Large intestine (tissue), 12 donors: ENCODE measurements around the gene MACROH2A1. TPM values are rescaled to one million over a fixed set of nuclear protein-coding genes. Genes with fewer than 3 reads are reported as not detected.
A peak's percentile ranks its signal among the peaks of the same experiment; 100 is the strongest.

ENCODE experiments used
- DNase-seq, 2 donors: peaks; one replicate each; pipeline versions ENCODE4 v3.0.0 to v3.0.0-alpha.2; 2013
- H3K27ac ChIP-seq: one replicate; pipeline ENCODE4 v1.5.1; 2013; ENCODE audit warnings: low read length
- H3K27me3 ChIP-seq: 2 replicates; pipeline ENCODE4 v1.6.1; 2013; ENCODE audit warnings: low read length; ENCODE audit not compliant: control insufficient read depth, insufficient read depth
- H3K36me3 ChIP-seq: 2 replicates; pipeline ENCODE4 v1.6.1; 2013; ENCODE audit warnings: low read length; ENCODE audit not compliant: control insufficient read depth, insufficient read depth
- H3K4me1 ChIP-seq: one replicate; pipeline ENCODE4 v1.6.1; 2013; ENCODE audit warnings: low read length; ENCODE audit not compliant: control insufficient read depth, insufficient read depth
- H3K4me3 ChIP-seq: one replicate; pipeline ENCODE4 v1.5.1; 2013; ENCODE audit warnings: low read length
- H3K9me3 ChIP-seq: one replicate; pipeline ENCODE4 v1.6.1; 2013; ENCODE audit warnings: mild to moderate bottlenecking, low read depth, low read length, moderate library complexity; ENCODE audit not compliant: control insufficient read depth
- WGBS: methylation state at CpG from one replicate; pipeline ENCODE4 v1.1.5; 2013; ENCODE audit warnings: low lambda C conversion rate; ENCODE audit not compliant: insufficient coverage; 5-methylcytosine and 5-hydroxymethylcytosine counted together
- long read RNA-seq, 11 donors: transcript quantifications; one replicate each; lab custom pipeline, GENCODE V29; 2026
- polyA plus RNA-seq: library from polyadenylated mRNA; unstranded; fragments of 120-200 nt; gene quantifications from one replicate; pipeline ENCODE4 v1.2.1, GENCODE V29; 2013

MACROH2A1 gene
- polyA plus RNA-seq, result 312 TPM
- long read RNA-seq, donor 1, full-length matches to known transcripts, result 34 of 61 reads
- long read RNA-seq, donor 1, partial matches to known transcripts, result 5 of 61 reads
- long read RNA-seq, donor 1, other reads (novel, unspliced or antisense), result 22 of 61 reads
- long read RNA-seq, donor 2, full-length matches to known transcripts, result 72 of 176 reads
- long read RNA-seq, donor 2, partial matches to known transcripts, result 40 of 176 reads
- long read RNA-seq, donor 2, other reads (novel, unspliced or antisense), result 64 of 176 reads
- long read RNA-seq, donor 3, full-length matches to known transcripts, result 76 of 223 reads
- long read RNA-seq, donor 3, partial matches to known transcripts, result 65 of 223 reads
- long read RNA-seq, donor 3, other reads (novel, unspliced or antisense), result 82 of 223 reads
- long read RNA-seq, donor 4, full-length matches to known transcripts, result 10 of 10 reads
- long read RNA-seq, donor 4, partial matches to known transcripts, result 0 of 10 reads
- long read RNA-seq, donor 4, other reads (novel, unspliced or antisense), result 0 of 10 reads
- long read RNA-seq, donor 5, full-length matches to known transcripts, result 25 of 43 reads
- long read RNA-seq, donor 5, partial matches to known transcripts, result 5 of 43 reads
- long read RNA-seq, donor 5, other reads (novel, unspliced or antisense), result 13 of 43 reads
- long read RNA-seq, donor 6, full-length matches to known transcripts, result 61 of 133 reads
- long read RNA-seq, donor 6, partial matches to known transcripts, result 31 of 133 reads
- long read RNA-seq, donor 6, other reads (novel, unspliced or antisense), result 41 of 133 reads
- long read RNA-seq, donor 7, full-length matches to known transcripts, result 26 of 40 reads
- long read RNA-seq, donor 7, partial matches to known transcripts, result 5 of 40 reads
- long read RNA-seq, donor 7, other reads (novel, unspliced or antisense), result 9 of 40 reads
- long read RNA-seq, donor 8, transcript H2AFY-207 (2 exons, 2,769 nt), result minor isoform, 6 of 145 reads
- long read RNA-seq, donor 8, transcript H2AFY-217 (9 exons, 2,789 nt), result major isoform, 30 of 145 reads
- long read RNA-seq, donor 8, transcript H2AFY-216 (3 exons, 2,521 nt), result minor isoform, 9 of 145 reads
- long read RNA-seq, donor 8, transcript H2AFY-202 (9 exons, 1,859 nt), result minor isoform, 8 of 145 reads
- long read RNA-seq, donor 8, partial matches to known transcripts, result 37 of 145 reads
- long read RNA-seq, donor 8, other reads (novel, unspliced or antisense), result 51 of 145 reads
- long read RNA-seq, donor 9, full-length matches to known transcripts, result 50 of 116 reads
- long read RNA-seq, donor 9, partial matches to known transcripts, result 30 of 116 reads
- long read RNA-seq, donor 9, other reads (novel, unspliced or antisense), result 36 of 116 reads
- long read RNA-seq, donor 10, full-length matches to known transcripts, result 71 of 122 reads
- long read RNA-seq, donor 10, partial matches to known transcripts, result 36 of 122 reads
- long read RNA-seq, donor 10, other reads (novel, unspliced or antisense), result 15 of 122 reads
- long read RNA-seq, donor 11, full-length matches to known transcripts, result 38 of 91 reads
- long read RNA-seq, donor 11, partial matches to known transcripts, result 12 of 91 reads
- long read RNA-seq, donor 11, other reads (novel, unspliced or antisense), result 41 of 91 reads

GRCh38 chr5:135398855-135399793 is at the start of gene MACROH2A1:
MACROH2A1 (minus strand) TSS chr5:135399231; CDS start chr5:135389093, 10,138 bp downstream.
- no CpG with 5 or more reads among the region's 109 CpGs for WGBS
- H3K4me1 ChIP-seq, result peaks cover 46% of the 10 kb centered on the region

GRCh38 chr5:135448071-135448739 is 49.2 kb upstream of the MACROH2A1 start:
- no CpG with 5 or more reads among the region's 9 CpGs for WGBS
- H3K4me3 ChIP-seq, result no peak overlapping the region
- DNase-seq, result no peak
- no peaks in the 10 kb centered on the region for H3K9me3 ChIP-seq
- H3K4me1 ChIP-seq, result no peaks in the 10 kb centered on the region
- peaks cover 10% of the 10 kb centered on the region for H3K27me3 ChIP-seq
- no peaks in the 10 kb centered on the region for H3K36me3 ChIP-seq
- no peak overlapping the region for H3K27ac ChIP-seq

More at GRCh38 chr5:135398855-135399793, at the start of gene MACROH2A1:
- peak within 1 kb of the TSS; percentile 85 for H3K4me3 ChIP-seq
- peak; percentile 80 to 92 for DNase-seq
- H3K27ac ChIP-seq, result peak within 1 kb of the TSS; percentile 95
- peaks cover 4% of the 10 kb centered on the region for H3K36me3 ChIP-seq
- H3K27me3 ChIP-seq, result no peaks in the 10 kb centered on the region
- no peaks in the 10 kb centered on the region for H3K9me3 ChIP-seq

DNA sequence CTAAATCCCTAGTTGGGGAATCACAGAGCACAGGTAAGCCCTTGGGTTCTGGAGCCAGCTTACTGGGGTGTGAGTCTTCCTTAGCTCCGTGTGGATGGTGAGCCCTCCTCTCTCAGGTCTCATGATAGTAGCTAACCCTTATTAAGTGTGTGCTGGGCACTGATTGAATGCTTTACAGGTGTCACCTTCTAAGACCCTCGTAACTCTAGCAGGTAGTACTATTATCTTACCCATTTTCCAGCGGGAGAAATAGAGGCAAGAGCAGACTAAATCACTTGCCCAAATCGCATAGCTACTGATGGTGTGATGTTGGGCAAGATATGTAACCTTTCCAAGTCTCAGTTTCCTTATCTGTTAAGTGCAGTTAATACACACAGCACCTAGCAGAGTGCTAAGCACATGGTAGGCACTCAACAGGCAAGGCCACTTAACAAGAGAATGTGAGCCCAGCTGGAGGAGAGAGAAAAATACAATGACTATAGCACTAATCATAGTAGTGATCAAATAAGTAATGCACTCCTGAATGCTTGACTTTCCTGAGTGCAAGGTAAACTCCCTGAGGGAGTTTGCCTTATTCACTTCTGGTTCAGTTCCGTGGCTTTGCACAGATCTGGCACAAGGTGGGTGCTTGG is 48.4 kb upstream of the MACROH2A1 start, which contains the start of gene DCANP1:
Gene DCANP1 (minus strand): TSS at position 51 of the 632 bp plus-strand sequence. CDS start 240 bp downstream, outside the sequence.
- H3K36me3 ChIP-seq, result no peaks in the 10 kb centered on the region
- no peak for DNase-seq
- no peak within 1 kb of the TSS for H3K27ac ChIP-seq
- H3K4me1 ChIP-seq, result no peaks in the 10 kb centered on the region
- no peak within 1 kb of the TSS for H3K4me3 ChIP-seq
- H3K27me3 ChIP-seq, result peaks cover 10% of the 10 kb centered on the region
- WGBS, result no CpG with 5 or more reads among the region's 5 CpGs
- H3K9me3 ChIP-seq, result no peaks in the 10 kb centered on the region

DNA sequence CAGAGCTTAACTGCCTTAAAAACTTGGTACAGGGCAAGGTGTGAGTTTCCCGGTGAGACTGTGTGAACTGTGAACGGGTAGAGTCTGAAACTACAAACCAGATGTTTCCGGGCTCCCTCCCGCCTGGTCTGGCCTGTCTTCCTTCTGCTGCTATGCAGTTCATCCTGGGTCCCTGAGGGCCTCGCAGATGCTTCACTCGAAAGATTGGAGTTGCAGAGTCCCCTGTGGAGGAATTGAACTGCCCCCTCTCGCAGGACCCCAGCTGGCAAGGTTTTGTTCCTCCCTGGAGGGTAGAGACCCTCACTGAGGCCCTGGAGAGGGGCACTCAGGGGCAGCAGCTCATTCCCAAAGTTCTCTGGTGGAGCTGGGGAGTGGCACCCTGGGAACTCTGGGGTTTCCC is 47.6 kb upstream of the MACROH2A1 start:
- peaks cover 10% of the 10 kb centered on the region for H3K27me3 ChIP-seq
- H3K27ac ChIP-seq, result no peak overlapping the region
- DNase-seq, result no peak
- H3K36me3 ChIP-seq, result no peaks in the 10 kb centered on the region
- H3K9me3 ChIP-seq, result no peaks in the 10 kb centered on the region
- no peaks in the 10 kb centered on the region for H3K4me1 ChIP-seq
- no peak overlapping the region for H3K4me3 ChIP-seq
- no CpG with 5 or more reads among the region's 7 CpGs for WGBS

- Histone ChIP-seq H3K27me3 (peaks cover 10% of the 10 kb centered on the region), H3K27ac (no peak overlapping the region), H3K4me3 (no peak overlapping the region), H3K9me3 (no peaks in the 10 kb centered on the region), H3K4me1 (no peaks in the 10 kb centered on the region), H3K36me3 (no peaks in the 10 kb centered on the region)
- DNase-seq, result no peak
- no CpG with 5 or more reads among the region's 9 CpGs for WGBS
Observed at GRCh38 chr5:135446206-135446605, 47.2 kb upstream of the MACROH2A1 start.

DNA sequence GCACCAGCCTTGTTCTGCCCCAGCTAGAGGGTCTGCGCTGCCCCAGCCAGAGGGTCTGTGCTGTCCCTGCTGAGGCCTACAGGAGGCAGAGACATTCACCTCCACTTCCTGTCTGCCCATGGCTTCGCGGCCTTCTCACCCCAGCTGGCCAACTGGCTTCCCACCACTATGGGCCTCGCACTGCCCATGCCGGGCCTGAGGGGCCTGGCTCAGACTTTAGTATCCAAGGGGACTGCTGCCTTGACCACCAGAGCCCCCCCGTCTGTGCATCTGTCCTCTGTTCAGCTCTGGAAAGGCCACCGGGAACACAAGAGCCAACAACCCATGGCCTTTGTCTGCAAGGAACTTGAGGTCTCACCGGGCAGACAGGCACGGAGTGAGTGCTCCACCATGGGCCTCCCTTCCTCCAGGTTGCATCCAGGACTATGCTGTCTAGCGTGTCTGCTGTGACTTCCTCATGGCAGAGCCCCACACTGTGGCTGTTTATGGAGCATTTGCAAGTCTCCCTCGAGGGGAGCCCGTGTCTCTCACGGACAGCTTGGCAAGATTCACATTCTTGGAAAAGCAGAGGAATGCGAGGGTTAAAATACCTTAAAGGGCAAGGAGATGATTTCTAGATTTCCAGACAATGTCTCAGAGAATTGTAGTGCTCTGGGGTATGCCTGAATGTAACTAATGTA is 46.4 kb upstream of the MACROH2A1 start:
- Histone ChIP-seq H3K36me3 (no peaks in the 10 kb centered on the region), H3K4me1 (no peaks in the 10 kb centered on the region), H3K4me3 (no peak overlapping the region), H3K27ac (no peak overlapping the region), H3K27me3 (peaks cover 8% of the 10 kb centered on the region), H3K9me3 (no peaks in the 10 kb centered on the region)
- no CpG with 5 or more reads among the region's 14 CpGs for WGBS
- DNase-seq, result no peak

DNA sequence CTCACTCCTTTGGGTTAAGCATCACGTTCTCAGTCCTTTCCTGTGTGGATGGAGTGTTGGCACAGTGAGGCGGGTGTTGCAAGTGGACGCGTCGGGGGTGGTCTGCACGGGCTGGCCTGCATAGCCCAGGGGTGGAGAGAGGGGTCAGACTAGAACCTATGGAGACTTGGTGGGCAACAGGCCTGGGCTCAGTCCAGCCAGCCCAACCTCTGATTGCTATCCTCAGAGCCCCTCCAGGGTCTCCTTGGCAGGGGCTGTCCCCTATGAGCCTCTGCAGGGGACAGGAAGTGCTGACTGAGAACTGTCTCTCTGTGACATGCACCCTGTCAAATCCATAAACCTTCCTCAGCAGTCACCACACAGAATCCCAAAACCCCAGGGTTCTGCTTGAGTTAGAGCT is 45.9 kb upstream of the MACROH2A1 start:
- WGBS, result no CpG with 5 or more reads among the region's 6 CpGs
- peaks cover 8% of the 10 kb centered on the region for H3K27me3 ChIP-seq
- no peak overlapping the region for H3K4me3 ChIP-seq
- no peaks in the 10 kb centered on the region for H3K9me3 ChIP-seq
- DNase-seq, result no peak
- H3K4me1 ChIP-seq, result no peaks in the 10 kb centered on the region
- no peak overlapping the region for H3K27ac ChIP-seq
- H3K36me3 ChIP-seq, result no peaks in the 10 kb centered on the region

DNA sequence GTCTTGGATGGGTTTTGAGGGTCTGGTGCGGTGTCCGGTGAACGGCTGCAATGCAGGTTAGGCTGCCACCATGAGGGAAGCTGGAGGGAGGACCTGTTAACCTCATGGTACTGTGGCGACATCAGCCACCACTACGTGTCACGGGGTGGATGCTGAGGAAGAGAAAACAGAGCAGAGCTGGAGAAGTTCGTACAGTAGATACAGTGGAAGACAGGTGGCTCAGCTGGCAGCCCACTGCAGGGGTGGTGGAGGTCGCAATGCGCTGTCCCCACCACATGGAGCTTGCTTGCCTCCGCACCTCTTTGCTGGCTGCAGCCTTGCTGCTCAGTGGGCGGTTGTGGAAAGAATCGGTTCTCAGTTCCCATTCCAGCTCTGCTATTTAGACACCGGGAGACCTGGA is 45.3 kb upstream of the MACROH2A1 start:
- H3K9me3 ChIP-seq, result no peaks in the 10 kb centered on the region
- WGBS, result no CpG with 5 or more reads among the region's 13 CpGs
- H3K4me3 ChIP-seq, result no peak overlapping the region
- H3K4me1 ChIP-seq, result no peaks in the 10 kb centered on the region
- peaks cover 8% of the 10 kb centered on the region for H3K27me3 ChIP-seq
- no peak overlapping the region for H3K27ac ChIP-seq
- no peak for DNase-seq
- no peaks in the 10 kb centered on the region for H3K36me3 ChIP-seq
